DMS53 treated with DMSO at 0.1 percent for 48 hours (cell line): ENCODE results near the gene B4GALT5.
A peak's percentile ranks its signal among the peaks of the same experiment; 100 is the strongest.

ENCODE experiments used
- DNase-seq: peaks from one replicate; lab custom pipeline; 2025; ENCODE audit not compliant: unreplicated experiment; lab: John Stamatoyannopoulos, UW

The B4GALT5 gene

GRCh38 chr20:49587111-49587570 lies 126.5 kb downstream of the B4GALT5 start:
- DNase-seq = no peak

GRCh38 chr20:49585585-49586245 lies 128.0 kb downstream of the B4GALT5 start:
- DNase-seq = no peak

GRCh38 chr20:49584418-49585382 lies 129.0 kb downstream of the B4GALT5 start:
- DNase-seq = no peak

- peak; percentile 88 for DNase-seq
These were observed 129.8 kb downstream of the B4GALT5 start for GRCh38 chr20:49583669-49584417.

GRCh38 chr20:49583343-49583668 lies 130.4 kb downstream of the B4GALT5 start:
- DNase-seq = no peak
